22Rv1 (cell line): ENCODE data around the gene FNTB.

Experiments
- H3K27ac ChIP-seq: fragments of 450-650 bp; 2 replicates; pipeline ENCODE4 v1.5.1; 2017
- ZFX ChIP-seq: fragments of 450-650 bp; IDR thresholded peaks from 2 replicates; pipeline ENCODE4 v1.6.1; 2017; ENCODE audit warnings: antibody characterized with exemption, borderline replicate concordance
- TF ChIP-seq, protein P1 (sequence below): fragments of 450-650 bp; IDR thresholded peaks from 2 replicates; pipeline ENCODE4 v1.5.1; 2017; ENCODE audit warnings: mild to moderate bottlenecking

The FNTB gene

DNA sequence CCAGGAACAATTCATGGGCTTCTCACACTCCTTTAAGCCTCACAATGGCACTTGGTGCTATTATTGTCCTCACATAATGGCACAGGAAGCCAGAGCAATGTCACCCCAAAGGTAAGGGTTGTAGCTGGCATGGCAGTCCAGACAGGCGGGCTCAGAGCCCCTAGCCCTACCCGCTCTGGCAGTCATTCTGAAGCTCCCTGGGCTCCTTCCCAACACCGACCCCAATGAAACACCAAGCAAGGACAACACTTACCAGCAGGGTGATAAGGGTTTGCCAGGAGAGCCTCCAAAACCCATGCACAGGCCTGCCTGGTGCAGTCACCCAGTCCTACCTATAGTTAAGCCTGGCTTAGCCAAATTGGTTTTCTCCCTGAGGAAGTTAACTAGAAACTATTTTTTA lies 84.8 kb downstream of the FNTB start:
- TF ChIP-seq, protein P1, sequence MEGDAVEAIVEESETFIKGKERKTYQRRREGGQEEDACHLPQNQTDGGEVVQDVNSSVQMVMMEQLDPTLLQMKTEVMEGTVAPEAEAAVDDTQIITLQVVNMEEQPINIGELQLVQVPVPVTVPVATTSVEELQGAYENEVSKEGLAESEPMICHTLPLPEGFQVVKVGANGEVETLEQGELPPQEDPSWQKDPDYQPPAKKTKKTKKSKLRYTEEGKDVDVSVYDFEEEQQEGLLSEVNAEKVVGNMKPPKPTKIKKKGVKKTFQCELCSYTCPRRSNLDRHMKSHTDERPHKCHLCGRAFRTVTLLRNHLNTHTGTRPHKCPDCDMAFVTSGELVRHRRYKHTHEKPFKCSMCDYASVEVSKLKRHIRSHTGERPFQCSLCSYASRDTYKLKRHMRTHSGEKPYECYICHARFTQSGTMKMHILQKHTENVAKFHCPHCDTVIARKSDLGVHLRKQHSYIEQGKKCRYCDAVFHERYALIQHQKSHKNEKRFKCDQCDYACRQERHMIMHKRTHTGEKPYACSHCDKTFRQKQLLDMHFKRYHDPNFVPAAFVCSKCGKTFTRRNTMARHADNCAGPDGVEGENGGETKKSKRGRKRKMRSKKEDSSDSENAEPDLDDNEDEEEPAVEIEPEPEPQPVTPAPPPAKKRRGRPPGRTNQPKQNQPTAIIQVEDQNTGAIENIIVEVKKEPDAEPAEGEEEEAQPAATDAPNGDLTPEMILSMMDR, result no peak
- TF ChIP-seq ZFX, result no peak
- H3K27ac ChIP-seq, result no peak overlapping the region

DNA sequence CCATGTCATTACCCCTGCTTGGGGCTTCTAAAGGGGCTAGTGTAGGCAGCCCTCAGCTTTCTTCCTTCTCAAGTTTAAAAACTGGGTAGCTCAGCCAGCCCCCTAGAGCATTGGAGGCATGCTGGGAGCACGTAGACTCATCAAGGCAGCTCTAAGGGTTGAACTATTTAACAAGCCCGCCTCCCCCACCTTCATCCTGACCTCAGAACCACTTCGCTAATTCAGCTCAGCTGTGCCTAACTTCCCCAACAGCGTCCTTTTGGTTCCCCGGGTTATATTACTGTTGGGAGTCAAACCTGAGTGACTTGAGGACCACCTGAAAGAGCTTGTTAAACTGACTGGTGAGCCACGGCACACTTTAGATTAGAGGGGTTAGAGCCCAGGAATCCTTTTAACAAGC lies 85.6 kb downstream of the FNTB start:
- no peak overlapping the region for H3K27ac ChIP-seq
- TF ChIP-seq, protein P1, result no peak
- TF ChIP-seq ZFX, result no peak

DNA sequence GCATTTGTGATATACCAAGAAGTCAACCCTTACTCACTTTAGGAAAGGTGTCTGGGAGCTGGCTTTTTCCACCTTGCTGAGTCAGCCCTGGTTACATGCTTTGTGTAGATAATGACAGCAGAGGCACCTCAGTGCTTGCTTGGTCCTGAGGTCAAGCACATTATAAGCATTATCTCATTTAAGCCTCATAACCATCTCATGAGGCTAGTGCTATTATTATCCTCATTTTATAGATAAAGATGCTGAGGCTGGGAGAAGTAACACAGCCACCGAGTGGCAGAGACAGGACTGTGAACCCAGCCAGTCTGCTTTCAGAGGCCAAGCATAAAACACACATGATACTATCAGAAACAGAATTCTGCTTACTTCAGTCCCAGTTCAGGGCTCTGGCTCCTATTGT lies 86.2 kb downstream of the FNTB start:
- TF ChIP-seq, protein P1, result no peak
- no peak for TF ChIP-seq ZFX
- no peak overlapping the region for H3K27ac ChIP-seq

DNA sequence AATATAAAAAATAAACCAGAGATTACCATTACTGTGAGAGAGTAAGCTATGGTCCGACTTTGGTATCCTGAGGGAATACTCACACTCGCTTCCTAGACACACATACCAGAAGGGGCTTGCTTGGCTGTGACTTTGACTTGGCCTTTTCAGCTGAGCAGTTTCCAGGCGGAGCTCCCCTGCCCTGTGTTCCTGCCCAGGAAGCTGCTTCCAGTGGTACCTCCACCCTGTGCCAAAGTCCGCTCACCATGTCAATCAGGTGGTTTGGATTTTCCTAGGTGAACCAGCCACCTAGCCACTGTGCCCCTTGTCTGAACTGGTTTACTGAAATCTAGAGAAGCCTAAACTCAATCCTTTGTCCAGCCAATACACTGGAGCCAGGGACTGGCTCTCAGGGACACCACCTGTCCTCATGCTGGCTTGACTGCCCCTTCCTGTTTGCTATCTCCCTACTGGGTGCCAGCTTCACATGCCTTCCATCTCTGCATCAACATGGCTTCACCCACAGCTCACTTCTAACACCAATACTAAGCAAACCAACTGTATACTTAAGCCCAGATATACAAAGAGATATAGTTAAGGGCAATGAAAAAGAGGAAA lies 87.0 kb downstream of the FNTB start:
- TF ChIP-seq, protein P1, result no peak
- TF ChIP-seq ZFX, result no peak
- no peak overlapping the region for H3K27ac ChIP-seq

DNA sequence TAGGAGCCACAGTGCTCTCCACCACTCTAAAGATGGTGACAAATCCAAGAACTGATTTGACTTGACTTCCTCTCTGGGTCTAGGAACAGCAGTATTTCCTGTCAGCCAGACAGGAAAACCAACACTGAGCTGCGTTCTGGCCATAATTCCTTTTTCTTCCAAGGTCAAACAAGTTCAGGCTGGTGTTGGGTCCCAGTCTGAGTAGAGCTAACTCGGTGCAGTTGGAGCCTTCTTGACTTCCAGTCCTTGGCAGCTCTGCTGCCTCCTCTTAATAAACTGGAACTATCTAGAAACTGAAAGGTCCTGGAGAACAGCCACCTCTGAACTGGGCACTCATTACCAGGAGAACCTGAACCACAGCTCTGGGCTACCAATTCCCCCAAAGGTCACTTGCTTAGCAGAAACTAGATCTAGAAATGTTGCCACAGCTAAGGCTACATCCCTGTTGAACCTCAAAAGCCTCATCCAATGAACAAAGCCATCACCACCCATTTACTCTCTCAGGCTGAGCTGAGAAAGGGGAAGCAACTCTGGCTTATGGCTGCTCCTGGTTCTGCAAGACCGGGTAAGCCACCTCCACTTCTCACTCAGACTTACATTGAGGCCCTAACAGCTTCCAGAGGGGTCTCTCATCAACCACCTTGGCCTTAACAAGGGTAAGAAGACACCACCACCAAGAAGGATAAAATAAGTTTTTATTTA lies 87.9 kb downstream of the FNTB start:
- no peak overlapping the region for H3K27ac ChIP-seq

DNA sequence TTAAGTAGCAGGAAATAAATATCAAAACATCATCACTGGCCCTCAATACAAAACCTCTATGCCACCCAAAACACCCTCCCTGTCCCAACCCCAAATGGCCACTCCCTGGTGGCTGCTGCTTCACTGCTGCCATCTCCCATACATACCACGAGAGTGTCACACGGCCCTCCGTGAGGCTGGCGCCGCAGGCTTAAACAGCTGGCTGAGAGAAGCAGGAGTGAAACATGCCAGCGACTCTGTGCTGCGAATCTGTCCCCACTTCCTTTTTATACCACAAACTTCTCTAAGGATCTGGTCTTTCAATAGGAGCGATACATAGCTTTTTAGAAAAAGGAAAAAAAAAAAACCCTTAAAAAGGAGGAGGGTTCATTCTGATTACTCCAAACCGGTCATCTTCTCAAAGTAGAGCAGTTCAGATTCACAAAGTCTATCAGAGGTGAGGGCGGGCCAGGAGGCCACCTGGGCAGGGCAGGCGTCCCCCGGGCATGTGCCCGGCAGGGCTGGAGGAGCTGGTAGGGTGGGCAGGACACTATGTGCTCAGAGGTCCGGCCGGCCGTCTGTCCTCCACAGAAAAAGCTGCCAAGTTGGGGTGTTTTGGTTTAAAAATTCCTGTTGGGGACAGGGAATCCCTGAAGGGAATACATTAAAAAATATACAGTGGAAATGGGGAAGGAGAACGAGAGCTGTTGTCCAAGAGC lies 89.1 kb downstream of the FNTB start:
- no peak overlapping the region for H3K27ac ChIP-seq
- TF ChIP-seq ZFX, result no peak
- TF ChIP-seq, protein P1, result no peak

More for the DNA sequence above, 87.9 kb downstream of the FNTB start:
- TF ChIP-seq, protein P1, result no peak
- TF ChIP-seq ZFX, result no peak

DNA sequence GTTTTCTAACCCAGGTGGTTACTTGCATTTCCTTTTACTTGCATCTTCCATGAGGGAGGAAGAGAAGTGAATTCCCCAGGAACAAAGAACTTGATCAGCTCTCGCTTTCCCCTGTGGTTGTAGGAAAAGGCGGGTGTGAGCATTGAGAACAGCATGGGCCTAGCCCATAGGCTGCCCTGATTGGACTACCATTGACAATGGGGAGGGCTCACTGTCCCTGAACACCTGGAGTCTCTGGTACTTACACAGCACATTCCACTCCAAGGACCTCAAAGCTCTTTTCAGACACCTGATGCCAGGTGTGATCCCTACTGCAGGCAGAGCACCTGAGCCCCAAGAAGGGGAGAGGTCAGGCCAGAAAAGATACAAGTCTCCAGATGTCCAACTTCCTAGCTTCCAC lies 90.6 kb downstream of the FNTB start:
- H3K27ac ChIP-seq, result no peak overlapping the region
- TF ChIP-seq ZFX, result no peak
- TF ChIP-seq, protein P1, result no peak
